Gastroesophageal sphincter (tissue), 3 donors: ENCODE results near the gene KIFC3.

Experiments used
- CTCF ChIP-seq, 4 experiments: fragments of 200-600 bp in 2 of 4; fragments of 450-650 bp in 2 of 4; sonication (generic) in 1 of 4; IDR thresholded peaks; one replicate each; pipeline ENCODE4 v1.5.1; 2017 to 2019; ENCODE audit warnings: antibody characterized with exemption in 4 of 4, mild to moderate bottlenecking in 2 of 4, moderate library complexity in 2 of 4
- POLR2A ChIP-seq, 2 donors: fragments of 450-650 bp; IDR thresholded peaks; one replicate each; pipeline ENCODE4 v1.6.1; 2017; ENCODE audit warnings: antibody characterized with exemption in 2 of 2, mild to moderate bottlenecking in 2 of 2, moderate library complexity in 1 of 2
- POLR2AphosphoS5 ChIP-seq: sonication (generic); formaldehyde crosslinking; IDR thresholded peaks from one replicate; pipeline ENCODE4 v1.6.1; 2017; ENCODE audit warnings: antibody characterized with exemption

GRCh38 chr16:57785924-57786323 lies 16.4 kb downstream of the KIFC3 start:
- TF ChIP-seq POLR2A (IDR thresholded peaks at IDR 0.05) (no peak), CTCF (IDR thresholded peaks at IDR 0.05) (no peak), POLR2AphosphoS5 (no peak)
